Effector CD8-positive, alpha-beta T cell (primary cell): Measurements from ENCODE around the gene MCTP2.
A peak's percentile ranks its signal among the peaks of the same experiment; 100 is the strongest.

Experiments used
- DNase-seq: peaks from one replicate; lab custom pipeline; 2025; lab: John Stamatoyannopoulos, UW
- total RNA-seq, 4 experiments: gene quantifications; one replicate each; lab custom pipeline; 2026; lab: John Stamatoyannopoulos, UW

MCTP2 gene
- 20.0 to 76.6 (median 61.8) reads per million in 4 experiments for total RNA-seq

DNA sequence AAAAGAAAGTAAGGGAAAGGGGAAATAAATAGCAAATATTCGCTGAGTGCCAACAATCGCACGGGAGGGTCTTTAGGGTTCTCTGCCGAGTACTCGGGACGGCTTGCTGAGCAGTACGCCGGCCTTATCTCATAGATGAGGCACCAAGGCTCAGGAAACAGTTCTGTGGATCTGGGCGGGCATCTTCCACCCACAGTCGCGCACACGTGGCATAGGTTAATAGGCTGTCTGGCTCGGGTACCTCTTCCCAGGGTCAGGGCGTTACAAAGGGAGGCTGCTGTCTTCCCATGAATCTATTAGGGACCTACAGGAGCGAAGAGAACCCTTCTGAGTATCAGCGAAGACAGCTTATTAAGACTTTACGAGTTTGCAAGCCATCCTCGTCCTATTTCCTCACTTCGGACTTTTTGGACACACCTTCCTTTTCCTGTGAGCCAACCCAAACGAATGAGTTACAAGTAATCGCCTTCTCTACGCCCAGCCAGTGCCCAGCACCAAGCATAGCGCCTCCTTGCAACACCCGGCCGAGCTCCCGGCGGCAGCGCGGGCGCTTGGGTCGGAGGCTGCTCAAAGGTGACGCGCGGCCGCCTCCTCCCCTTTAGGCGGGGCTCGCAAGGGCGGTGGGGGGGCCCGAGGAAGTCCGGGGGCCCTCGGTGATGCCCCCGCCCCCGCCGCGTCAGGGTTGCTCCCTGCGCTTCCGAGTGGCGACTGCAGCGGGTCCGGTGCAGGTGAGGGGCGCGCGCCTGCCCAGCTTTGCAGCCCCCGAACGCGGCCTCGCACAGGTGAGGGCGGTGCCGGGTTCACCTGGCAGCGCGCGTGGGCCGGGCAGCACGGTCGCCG lies at the start of gene MCTP2:
Gene MCTP2 (plus strand): TSS at position 679 of the 840 bp plus-strand sequence. CDS start 66,705 bp downstream, outside the sequence.
- peak; percentile 69 for DNase-seq

DNA sequence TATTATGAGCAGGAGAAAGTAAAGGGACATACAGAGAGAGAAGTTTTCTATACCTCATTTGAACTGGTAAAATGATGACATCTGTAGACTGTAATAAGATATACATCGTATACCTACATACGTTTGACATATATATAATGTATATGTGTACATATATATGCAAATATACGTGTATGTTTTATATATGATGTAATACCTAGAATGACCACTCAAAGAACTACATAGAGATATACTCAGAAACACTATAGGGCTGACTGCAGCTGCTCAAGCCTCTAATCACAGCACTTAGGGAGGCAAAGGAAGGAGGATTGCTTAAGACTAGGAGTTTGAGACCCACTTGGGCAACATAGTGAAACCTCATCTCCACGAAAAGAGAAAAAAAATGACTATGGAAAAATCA lies 48.5 kb upstream of the MCTP2 start:
- DNase-seq = no peak

- DNase-seq = no peak
Measured at GRCh38 chr15:94185547-94186236, 45.7 kb upstream of the MCTP2 start.

GRCh38 chr15:94186770-94187331 lies 44.5 kb upstream of the MCTP2 start:
- DNase-seq = no peak

GRCh38 chr15:94193906-94194305 lies 37.5 kb upstream of the MCTP2 start:
- no peak for DNase-seq

GRCh38 chr15:94196531-94196930 lies 34.8 kb upstream of the MCTP2 start:
- DNase-seq = no peak

DNA sequence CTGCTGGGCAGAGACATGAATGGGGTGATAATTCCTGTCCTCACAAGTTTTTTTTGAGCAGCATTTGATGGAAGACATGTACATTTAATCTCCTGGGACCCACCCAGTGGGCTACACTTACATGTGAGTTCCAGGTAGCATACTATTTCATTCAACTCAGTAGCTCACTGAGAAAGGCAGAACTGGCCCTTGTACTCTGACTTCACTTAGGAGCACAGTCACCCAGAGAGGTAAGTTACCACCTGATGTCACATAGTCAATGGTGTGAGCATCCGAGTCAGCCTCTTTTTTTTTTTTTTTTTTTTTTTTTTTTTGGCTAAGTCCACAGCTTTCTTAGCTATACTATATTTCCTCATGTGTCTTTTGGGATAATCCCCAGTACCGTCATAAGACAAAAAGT lies 32.7 kb upstream of the MCTP2 start:
- DNase-seq = no peak

GRCh38 chr15:94199725-94200124 lies 31.6 kb upstream of the MCTP2 start:
- DNase-seq = no peak

GRCh38 chr15:94203306-94203705 lies 28.1 kb upstream of the MCTP2 start:
- no peak for DNase-seq

DNA sequence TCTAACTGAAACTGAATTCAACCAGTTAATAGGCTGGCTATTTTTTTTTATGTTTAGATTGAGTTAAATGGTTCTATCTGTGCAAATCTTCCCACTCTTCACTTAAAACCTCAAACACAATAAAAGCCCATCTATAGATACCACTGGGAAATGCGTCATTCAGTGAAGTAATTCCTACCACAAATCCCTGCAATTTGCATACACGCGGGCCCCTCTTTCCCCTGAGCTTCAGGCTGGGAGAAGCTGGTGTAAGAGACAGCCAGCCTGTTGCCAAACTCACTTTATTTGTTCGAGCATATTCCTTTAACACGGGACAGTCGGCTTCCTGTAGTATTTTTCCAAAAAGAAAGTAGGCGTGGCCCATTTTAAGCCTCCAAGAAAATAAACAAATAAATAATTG lies 26.0 kb upstream of the MCTP2 start:
- DNase-seq = no peak

DNA sequence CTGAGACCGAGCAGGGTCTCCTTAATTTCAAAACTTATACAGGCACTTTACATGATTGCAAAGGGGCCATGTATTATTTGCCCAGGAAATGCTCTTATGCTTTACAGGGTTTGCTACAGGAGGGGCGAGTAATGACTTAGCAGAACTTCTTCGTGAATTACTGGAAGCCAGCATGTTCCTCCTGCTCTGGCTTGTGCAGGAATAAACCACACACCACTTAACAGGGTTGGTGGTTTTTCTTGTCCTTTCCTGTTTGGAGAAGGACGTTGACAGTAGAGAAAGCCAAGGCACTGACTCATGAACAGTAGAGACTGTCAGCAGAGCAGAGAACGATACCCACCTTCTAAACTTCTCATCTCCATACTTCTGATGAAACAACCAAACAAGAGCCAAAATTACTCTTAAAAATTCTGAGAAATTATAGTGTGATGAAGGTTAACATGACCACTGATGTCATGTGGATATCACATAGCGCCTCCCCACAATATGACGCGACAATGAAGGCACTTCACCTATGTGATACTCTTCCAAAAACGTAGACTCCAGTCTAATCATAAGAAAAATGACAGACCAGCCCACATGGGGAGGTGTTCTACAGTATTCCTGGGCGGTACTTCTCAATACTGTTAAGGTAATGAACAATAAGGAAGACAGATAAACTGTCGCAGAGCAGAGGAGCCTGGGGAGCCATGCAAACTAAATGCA lies 24.7 kb upstream of the MCTP2 start:
- DNase-seq = no peak

GRCh38 chr15:94212291-94212690 lies 19.1 kb upstream of the MCTP2 start:
- DNase-seq = no peak

DNA sequence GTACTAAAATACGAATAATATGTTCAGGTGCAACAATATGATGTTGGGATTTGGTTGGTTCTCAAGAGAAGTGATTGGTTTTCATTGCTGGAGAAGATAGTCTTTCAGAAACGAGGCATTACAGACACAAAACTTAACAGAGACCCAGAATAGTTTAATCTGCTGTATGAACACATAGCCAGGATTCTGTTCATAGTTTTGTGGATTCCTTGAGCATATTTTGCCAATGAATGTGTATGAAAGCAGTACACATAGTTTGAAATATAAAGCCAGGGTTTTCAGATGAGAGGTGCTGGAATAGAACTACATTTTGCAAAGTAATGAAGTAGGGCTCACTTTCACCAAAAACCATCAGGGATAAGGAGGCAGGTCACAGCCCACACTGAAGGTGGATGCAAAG lies 5.7 kb upstream of the MCTP2 start:
- DNase-seq = no peak

- no peak for DNase-seq
Measured at GRCh38 chr15:94228611-94229010, 2.8 kb upstream of the MCTP2 start.

- no peak for DNase-seq
Measured at GRCh38 chr15:94229591-94230369, 1.6 kb upstream of the MCTP2 start.

- no peak for DNase-seq
Measured at GRCh38 chr15:94230431-94230882, 904 bp upstream of the MCTP2 start.

- no peak for DNase-seq
Measured at GRCh38 chr15:94231723-94232468, 535 bp downstream of the MCTP2 start.

- no peak for DNase-seq
Measured at GRCh38 chr15:94233441-94233840, 2.1 kb downstream of the MCTP2 start.

DNA sequence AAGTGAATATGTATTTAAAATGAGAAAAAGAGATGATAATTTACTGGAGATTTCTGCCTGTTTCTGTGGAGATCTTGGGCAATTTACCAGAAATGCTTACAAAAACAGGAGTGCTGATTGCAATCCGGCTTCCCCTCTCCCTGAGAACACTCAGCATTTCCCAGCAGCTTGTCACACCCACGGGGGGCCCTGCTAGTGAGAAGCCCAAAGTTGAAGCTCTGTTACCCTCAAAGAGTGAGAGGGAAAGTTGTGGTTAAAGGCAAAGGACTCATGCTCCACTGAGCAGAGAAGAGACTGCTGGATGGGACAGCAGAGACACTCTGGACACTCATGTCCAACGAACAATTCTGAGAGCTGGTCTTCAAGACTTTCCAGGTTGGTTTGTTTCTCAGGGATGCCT lies 2.9 kb downstream of the MCTP2 start:
- no peak for DNase-seq

DNA sequence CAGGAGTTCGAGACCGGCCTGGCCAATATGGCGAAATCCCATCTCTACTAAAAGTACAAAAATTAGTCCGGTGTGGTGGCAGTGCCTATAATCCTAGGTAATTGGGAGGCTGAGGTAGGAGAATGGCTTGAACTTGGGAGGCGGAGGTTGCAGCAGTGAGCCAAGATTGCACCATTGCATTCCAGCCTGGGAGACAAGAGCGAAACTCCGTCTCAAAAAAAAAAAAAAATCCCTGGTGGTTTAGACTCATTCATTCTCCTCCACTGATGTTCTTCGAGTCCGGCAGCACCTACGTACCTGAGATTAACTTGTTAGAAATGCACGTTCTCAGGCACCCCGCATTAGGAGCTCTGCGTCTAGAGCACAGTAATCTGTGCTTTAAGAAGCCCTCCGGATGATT lies 3.7 kb downstream of the MCTP2 start:
- no peak for DNase-seq

DNA sequence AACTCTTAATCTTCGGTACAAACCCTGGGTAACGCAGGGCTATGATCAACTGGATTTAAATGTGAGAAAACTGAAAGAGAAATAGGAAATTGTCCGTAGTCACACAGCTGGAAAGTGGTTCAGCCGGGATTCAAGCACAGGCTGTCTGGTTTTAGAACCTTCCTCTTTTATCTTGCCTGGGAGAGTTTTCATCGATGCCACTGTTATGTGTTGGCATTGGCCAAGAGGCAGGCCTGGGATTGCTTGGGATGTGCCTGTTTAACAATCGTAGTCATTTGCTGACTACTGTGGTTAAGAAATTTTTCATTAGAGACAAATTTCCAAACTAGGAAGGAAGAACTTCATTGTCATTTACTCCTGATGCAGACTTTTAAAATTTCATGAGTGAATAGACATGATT lies 4.3 kb downstream of the MCTP2 start:
- no peak for DNase-seq
